SK-N-SH treated with all-trans-retinoic acid at 6 μM for 48 hours (cell line): ENCODE data around the gene TRPM2.

ENCODE experiments used
- ATAC-seq: fragments of 200-7000 bp; cut with Tn5 transposase; 3 replicates; pipeline ENCODE4 v1.9.1; 2020; ENCODE audit warnings: mild to moderate bottlenecking, moderate library complexity
- ARNTL ChIP-seq: fragments of 450-650 bp; formaldehyde crosslinking; IDR thresholded peaks from 2 replicates; pipeline ENCODE4 v1.5.0; 2020; ENCODE audit warnings: low read depth, mild to moderate bottlenecking, moderate library complexity, borderline replicate concordance
- BACH2 ChIP-seq: fragments of 250-450 bp; sonication (Bioruptor Pico); IDR thresholded peaks from 2 replicates; pipeline ENCODE4 v1.9.0; 2021; ENCODE audit warnings: mild to moderate bottlenecking, borderline replicate concordance
- CREB5 ChIP-seq: fragments of 250-450 bp; sonication (Bioruptor Pico); IDR thresholded peaks from 2 replicates; pipeline ENCODE4 v1.5.1; 2020; ENCODE audit warnings: low read depth, mild to moderate bottlenecking, moderate library complexity
- CSRNP3 ChIP-seq: fragments of 250-450 bp; sonication (Bioruptor Pico); IDR thresholded peaks from 2 replicates; pipeline ENCODE4 v1.5.1; 2021; ENCODE audit warnings: mild to moderate bottlenecking, moderate library complexity
- ESRRG ChIP-seq: fragments of 250-450 bp; sonication (Bioruptor Pico); IDR thresholded peaks from 2 replicates; pipeline ENCODE4 v1.6.1; 2021; ENCODE audit warnings: mild to moderate bottlenecking
- GLIS3 ChIP-seq: fragments of 250-450 bp; sonication (Bioruptor Pico); IDR thresholded peaks from 2 replicates; pipeline ENCODE4 v1.5.0; 2020; ENCODE audit warnings: mild to moderate bottlenecking, moderate library complexity
- ISL1 ChIP-seq: fragments of 250-450 bp; sonication (Bioruptor Pico); IDR thresholded peaks from 2 replicates; pipeline ENCODE4 v2.1.2; 2022; ENCODE audit warnings: mild to moderate bottlenecking, moderate library complexity
- OSR1 ChIP-seq: fragments of 250-450 bp; sonication (Bioruptor Pico); IDR thresholded peaks from 2 replicates; pipeline ENCODE4 v1.8.0; 2022; ENCODE audit warnings: moderate library complexity, mild to moderate bottlenecking, inconsistent platforms
- PATZ1 ChIP-seq: fragments of 250-450 bp; sonication (Bioruptor Pico); IDR thresholded peaks from 2 replicates; pipeline ENCODE4 v1.8.0; 2020; ENCODE audit warnings: mild to moderate bottlenecking, moderate library complexity, borderline replicate concordance
- POU6F1 ChIP-seq: fragments of 250-450 bp; sonication (Bioruptor Pico); IDR thresholded peaks from 2 replicates; pipeline ENCODE4 v1.8.0; 2021; ENCODE audit warnings: low read depth, mild to moderate bottlenecking, moderate library complexity, borderline replicate concordance
- PPARA ChIP-seq: fragments of 250-450 bp; sonication (Bioruptor Pico); IDR thresholded peaks from 2 replicates; pipeline ENCODE4 v1.5.0; 2020; ENCODE audit warnings: mild to moderate bottlenecking, borderline replicate concordance
- RARB ChIP-seq: fragments of 250-450 bp; sonication (Bioruptor Pico); IDR thresholded peaks from 2 replicates; pipeline ENCODE4 v1.8.0; 2021; ENCODE audit warnings: mild to moderate bottlenecking, moderate library complexity
- TCF4 ChIP-seq: fragments of 250-450 bp; sonication (Bioruptor Pico); IDR thresholded peaks from 2 replicates; pipeline ENCODE4 v1.8.0; 2021; ENCODE audit warnings: mild to moderate bottlenecking, moderate library complexity, borderline replicate concordance
- TOX ChIP-seq: fragments of 250-450 bp; sonication (Bioruptor Pico); IDR thresholded peaks from 2 replicates; pipeline ENCODE4 v1.8.0; 2021; ENCODE audit warnings: mild to moderate bottlenecking, moderate library complexity, borderline replicate concordance
- TSHZ2 ChIP-seq: fragments of 250-450 bp; sonication (Bioruptor Pico); IDR thresholded peaks from 2 replicates; pipeline ENCODE4 v1.5.0; 2020; ENCODE audit warnings: mild to moderate bottlenecking, moderate library complexity
- ZC3H10 ChIP-seq: fragments of 250-450 bp; sonication (Bioruptor Pico); IDR thresholded peaks from 2 replicates; pipeline ENCODE4 v1.5.1; 2021; ENCODE audit warnings: mild to moderate bottlenecking, moderate library complexity
- ZFP3 ChIP-seq: fragments of 250-450 bp; sonication (Bioruptor Pico); IDR thresholded peaks from 2 replicates; pipeline ENCODE4 v1.5.0; 2020; ENCODE audit warnings: mild to moderate bottlenecking, moderate library complexity
- ZFP30 ChIP-seq: fragments of 450-650 bp; formaldehyde crosslinking; IDR thresholded peaks from 2 replicates; pipeline ENCODE4 v1.5.0; 2022; ENCODE audit warnings: mild to moderate bottlenecking, moderate library complexity
- ZNF70 ChIP-seq: fragments of 450-650 bp; formaldehyde crosslinking; IDR thresholded peaks from 2 replicates; pipeline ENCODE4 v1.5.0; 2020; ENCODE audit warnings: mild to moderate bottlenecking, moderate library complexity

The TRPM2 gene

GRCh38 chr21:44431300-44431699, 77.9 kb downstream of the TRPM2 start:
- no peak for ATAC-seq
- TF ChIP-seq GLIS3 (CRISPR knock-in tag) (no peak), RARB (CRISPR knock-in tag) (no peak), CREB5 (CRISPR knock-in tag) (no peak), ZNF70 (CRISPR knock-in tag) (no peak), POU6F1 (CRISPR knock-in tag) (no peak), ARNTL (no peak), PPARA (CRISPR knock-in tag) (no peak)

- ATAC-seq: no peak
- TF ChIP-seq ZFP3 (CRISPR knock-in tag) (no peak), TOX (CRISPR knock-in tag) (no peak), BACH2 (CRISPR knock-in tag) (no peak), TCF4 (no peak), TSHZ2 (CRISPR knock-in tag) (no peak), ARNTL (no peak), ZNF70 (CRISPR knock-in tag) (no peak), ZC3H10 (CRISPR knock-in tag) (no peak), ESRRG (CRISPR knock-in tag) (no peak), CREB5 (CRISPR knock-in tag) (no peak), ISL1 (CRISPR knock-in tag) (no peak)
These were observed 79.7 kb downstream of the TRPM2 start for GRCh38 chr21:44432841-44433790.

GRCh38 chr21:44433791-44434567, 80.6 kb downstream of the TRPM2 start:
- TF ChIP-seq ZC3H10 (CRISPR knock-in tag): no peak
- no peak for TF ChIP-seq ZFP30
- no peak for TF ChIP-seq ZNF70 (CRISPR knock-in tag)
- TF ChIP-seq OSR1 (CRISPR knock-in tag): no peak
- no peak for TF ChIP-seq RARB (CRISPR knock-in tag)
- TF ChIP-seq CSRNP3 (CRISPR knock-in tag): no peak
- TF ChIP-seq TSHZ2 (CRISPR knock-in tag): no peak
- no peak for TF ChIP-seq PATZ1
- no peak for TF ChIP-seq GLIS3 (CRISPR knock-in tag)
- no peak for ATAC-seq
